ENCODE measurements around the gene ARHGEF17. TPM values are rescaled to one million over a fixed set of nuclear protein-coding genes. Genes with fewer than 3 reads are reported as not detected.

The ARHGEF17 gene
- total RNA-seq, 1 experiment from 2014 or later = 24.0 TPM

- BruUV-seq (replicated peaks) = no TSS peak
Observed at GRCh38 chr11:73294604-73295003, 13.5 kb upstream of the ARHGEF17 start.

DNA sequence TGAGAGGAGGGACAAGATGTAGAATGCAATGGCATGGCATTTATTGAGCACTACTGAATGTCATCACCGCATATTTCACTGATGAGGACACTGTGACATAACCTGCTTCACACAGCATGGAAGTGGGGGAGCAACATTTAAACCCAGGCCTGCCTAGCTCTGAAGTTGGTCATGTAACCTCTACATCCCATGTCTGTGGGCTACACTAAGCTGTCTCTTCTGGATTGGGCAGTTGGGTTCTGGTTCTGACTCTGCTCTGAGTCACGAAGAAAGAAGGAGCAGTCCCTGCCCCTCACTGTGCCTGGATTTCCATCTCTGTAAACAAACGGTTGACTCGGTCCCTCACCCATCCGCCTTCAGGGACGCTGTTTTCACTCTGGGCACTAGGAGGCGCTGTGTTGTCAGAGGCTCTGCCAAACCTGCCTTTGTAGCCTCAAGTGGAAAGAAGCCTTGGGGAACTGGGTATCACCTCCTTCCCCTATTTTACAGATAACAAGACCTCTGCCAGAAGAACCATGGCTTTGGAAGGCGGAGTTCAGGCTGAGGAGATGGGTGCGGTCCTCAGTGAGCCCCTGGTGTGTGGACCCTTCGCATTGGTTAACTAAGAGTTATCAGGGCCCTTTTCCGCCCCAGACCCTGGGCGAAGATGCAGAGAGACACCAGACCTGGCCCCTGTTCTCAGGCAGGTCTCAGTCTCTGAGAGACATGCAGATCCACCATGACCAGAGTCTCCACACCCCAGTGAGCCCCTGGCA is 12.7 kb upstream of the ARHGEF17 start:
- Histone ChIP-seq H3K4me1 (ENCODE audit: insufficient read depth, low read length, poor library complexity, severe bottlenecking) (peaks cover 4% of the 10 kb centered on the region), H3K27ac (ENCODE audit: low read depth, low read length, poor library complexity, severe bottlenecking) (no peak overlapping the region), H3K27me3 (replicated peaks; ENCODE audit: insufficient read depth, low read depth, low read length, poor library complexity) (no peaks in the 10 kb centered on the region), H3K9me3 (ENCODE audit: low read depth, low read length, poor library complexity, severe bottlenecking) (no peaks in the 10 kb centered on the region), H3K36me3 (ENCODE audit: insufficient read depth, low read length, poor library complexity, severe bottlenecking) (no peaks in the 10 kb centered on the region), H3K4me3 (ENCODE audit: low read depth, low read length, poor library complexity, severe bottlenecking) (no peak overlapping the region)
- no peak for TF ChIP-seq EZH2 (IDR thresholded peaks at IDR 0.05; ENCODE audit: borderline replicate concordance, low read depth, low read length, poor library complexity, severe bottlenecking)
- TF ChIP-seq CTCF (conservative IDR thresholded peaks at IDR 0.05; ENCODE audit: low read depth, low read length) = peak; percentile 99
- intact Hi-C loops (cut with micrococcal nuclease; ENCODE audit: unreplicated experiment) = loop anchor here (1.0 kb wide), 1 partner anchor 40 kb away; no protein-coding TSS in a partner anchor
- no TSS peak for BruUV-seq (replicated peaks)
- peak; percentile 89 for DNase-seq (ENCODE audit: low spot score)
- POLR2A ChIA-PET (ENCODE audit: low non-redundant PET) = no interaction called here
- CTCF ChIA-PET = interaction anchor here (0.9 to 1.1 kb wide), 3 partner anchors 40 to 98 kb away, joined by 4 to 12 read pairs (median 4); no protein-coding TSS in a partner anchor

More at GRCh38 chr11:73294604-73295003, 13.5 kb upstream of the ARHGEF17 start:
- no peak for DNase-seq (ENCODE audit: low spot score)
- Histone ChIP-seq H3K4me1 (ENCODE audit: insufficient read depth, low read length, poor library complexity, severe bottlenecking) (peaks cover 4% of the 10 kb centered on the region), H3K27me3 (replicated peaks; ENCODE audit: insufficient read depth, low read depth, low read length, poor library complexity) (no peaks in the 10 kb centered on the region), H3K4me3 (ENCODE audit: low read depth, low read length, poor library complexity, severe bottlenecking) (no peak overlapping the region), H3K36me3 (ENCODE audit: insufficient read depth, low read length, poor library complexity, severe bottlenecking) (no peaks in the 10 kb centered on the region), H3K9me3 (ENCODE audit: low read depth, low read length, poor library complexity, severe bottlenecking) (no peaks in the 10 kb centered on the region), H3K27ac (ENCODE audit: low read depth, low read length, poor library complexity, severe bottlenecking) (no peak overlapping the region)
- intact Hi-C loops (cut with micrococcal nuclease; ENCODE audit: unreplicated experiment) = loop anchor here (1.0 to 5.0 kb wide), 2 partner anchors 41 to 567 kb away; no protein-coding TSS in a partner anchor
- CTCF ChIA-PET = interaction anchor here (0.9 to 1.1 kb wide), 3 partner anchors 41 to 99 kb away, joined by 4 to 12 read pairs (median 4); no protein-coding TSS in a partner anchor
- no peak for TF ChIP-seq EZH2 (IDR thresholded peaks at IDR 0.05; ENCODE audit: borderline replicate concordance, low read depth, low read length, poor library complexity, severe bottlenecking)
- POLR2A ChIA-PET (ENCODE audit: low non-redundant PET) = no interaction called here

GRCh38 chr11:73295996-73296318 is 12.1 kb upstream of the ARHGEF17 start:
- Histone ChIP-seq H3K27ac (ENCODE audit: low read depth, low read length, poor library complexity, severe bottlenecking) (no peak overlapping the region), H3K36me3 (ENCODE audit: insufficient read depth, low read length, poor library complexity, severe bottlenecking) (no peaks in the 10 kb centered on the region), H3K27me3 (replicated peaks; ENCODE audit: insufficient read depth, low read depth, low read length, poor library complexity) (no peaks in the 10 kb centered on the region), H3K4me3 (ENCODE audit: low read depth, low read length, poor library complexity, severe bottlenecking) (no peak overlapping the region), H3K9me3 (ENCODE audit: low read depth, low read length, poor library complexity, severe bottlenecking) (no peaks in the 10 kb centered on the region), H3K4me1 (ENCODE audit: insufficient read depth, low read length, poor library complexity, severe bottlenecking) (peaks cover 4% of the 10 kb centered on the region)
- intact Hi-C loops (cut with micrococcal nuclease; ENCODE audit: unreplicated experiment) = loop anchor here (1.0 kb wide), 1 partner anchor 39 kb away; no protein-coding TSS in a partner anchor
- BruUV-seq (replicated peaks) = no TSS peak
- ChIA-PET CTCF (no interaction called here), POLR2A (ENCODE audit: low non-redundant PET) (no interaction called here)
- no peak for TF ChIP-seq EZH2 (IDR thresholded peaks at IDR 0.05; ENCODE audit: borderline replicate concordance, low read depth, low read length, poor library complexity, severe bottlenecking)
- TF ChIP-seq CTCF (conservative IDR thresholded peaks at IDR 0.05; ENCODE audit: low read depth, low read length) = no peak
- DNase-seq (ENCODE audit: low spot score) = no peak

Measured in A673 (cell line).